Measurements from ENCODE around the gene TAL1.

The TAL1 gene

GRCh38 chr1:47175227-47175934, 56.6 kb downstream of the TAL1 start:
- DNase-seq (ENCODE audit: low read depth, low spot score): no peak

- no peak for DNase-seq (ENCODE audit: low read depth, low spot score)
Observed at GRCh38 chr1:47174656-47175020, 57.4 kb downstream of the TAL1 start.

GRCh38 chr1:47172782-47173181, 59.2 kb downstream of the TAL1 start:
- no peak for DNase-seq (ENCODE audit: low read depth, low spot score)
